Measurements from ENCODE around the gene UGGT1. TPM values are rescaled to one million over a fixed set of nuclear protein-coding genes. Genes with fewer than 3 reads are reported as not detected.

UGGT1 gene
- total and polyA plus RNA-seq, 9 of the 15 experiments (the other 6 are each of a cell fraction or from before 2014, with no cell fraction given), result 5.1 to 56.4 (median 37.9) TPM

DNA sequence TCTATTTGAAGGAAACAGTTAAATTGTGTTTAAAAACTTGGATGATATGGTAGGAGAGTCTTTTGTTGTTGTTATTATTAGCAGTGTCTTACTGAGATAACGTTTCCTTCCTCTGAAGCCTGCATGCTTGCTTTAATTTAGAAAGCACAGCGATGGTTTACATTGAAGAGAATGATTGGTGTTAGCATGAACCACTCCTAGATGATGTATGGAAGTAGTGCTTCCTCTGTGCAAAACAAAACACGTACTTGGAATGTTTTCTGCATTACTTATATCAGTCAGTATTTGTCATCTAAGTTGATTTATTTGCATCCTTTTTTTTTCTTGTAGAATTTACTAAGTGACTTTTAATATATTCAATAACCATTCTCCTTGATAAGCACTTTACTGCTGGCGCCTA lies 89.0 kb downstream of the UGGT1 start:
- H2AFZ ChIP-seq (ENCODE audit: low read depth, low read length), result no peak overlapping the region
- intact Hi-C loops (cut with micrococcal nuclease), result no loop called here
- no peak overlapping the region for H3K27ac ChIP-seq (ENCODE audit: extremely low read depth, low read depth, low read length)
- H3K36me3 ChIP-seq (ENCODE audit: control insufficient read depth, insufficient read depth, low read length), result peaks cover 95% of the 10 kb centered on the region
- H4K20me1 ChIP-seq (replicated peaks; ENCODE audit: control insufficient read depth, insufficient read depth, low read length), result no peaks in the 10 kb centered on the region
- in situ Hi-C loops (cut with MboI), result no loop called here
- ATAC-seq, result no peak
- no peaks in the 10 kb centered on the region for H3K79me2 ChIP-seq (ENCODE audit: control insufficient read depth, insufficient read depth, low read length)
- H3K9me3 ChIP-seq (replicated peaks; ENCODE audit: control insufficient read depth, insufficient read depth, low read depth, low read length), result no peaks in the 10 kb centered on the region
- H3K4me2 ChIP-seq (ENCODE audit: insufficient read depth, low read length), result no peak overlapping the region
- POLR2A ChIA-PET, result no interaction called here
- CTCF ChIA-PET (ENCODE audit: low intra/inter-chr PET ratio), result interaction anchor here (0.8 to 1.6 kb wide), 2 partner anchors 53 to 126 kb away, joined by 3 to 7 read pairs; no protein-coding TSS in a partner anchor
- BruUV-seq (replicated peaks), result no TSS peak
- no peak overlapping the region for H3K9ac ChIP-seq (ENCODE audit: insufficient read depth in 1 of 2, low read depth in 2 of 2, low read length in 2 of 2)
- H3K4me3 ChIP-seq, result no peak overlapping the region
- no peaks in the 10 kb centered on the region; a peak in 1 of 5 replicates for H3K4me1 ChIP-seq (replicated peaks in 1 of 2; ENCODE audit: control insufficient read depth in 2 of 2, insufficient read depth in 2 of 2, low read length in 2 of 2)
- 88% methylated on average over 4 of the region's 4 CpGs for WGBS (ENCODE audit: insufficient coverage, low coverage, missing lambda C conversion rate)
- FAIRE-seq, result no peak
- TF ChIP-seq ZKSCAN1 (IDR thresholded peaks at IDR 0.05; ENCODE audit: low read depth, low read length) (no peak), POLR2A (conservative IDR thresholded peaks at IDR 0.05) (no peak)
- H3K9me1 ChIP-seq (ENCODE audit: control insufficient read depth, insufficient read depth, low read length), result no peaks in the 10 kb centered on the region
- no peak for DNase-seq (ENCODE audit: extremely low read depth in 1 of 4, low spot score in 3 of 4)
- H3K27me3 ChIP-seq (ENCODE audit: control insufficient read depth in 2 of 2, insufficient read depth in 2 of 2, low read length in 2 of 2), result no peaks in the 10 kb centered on the region

DNA sequence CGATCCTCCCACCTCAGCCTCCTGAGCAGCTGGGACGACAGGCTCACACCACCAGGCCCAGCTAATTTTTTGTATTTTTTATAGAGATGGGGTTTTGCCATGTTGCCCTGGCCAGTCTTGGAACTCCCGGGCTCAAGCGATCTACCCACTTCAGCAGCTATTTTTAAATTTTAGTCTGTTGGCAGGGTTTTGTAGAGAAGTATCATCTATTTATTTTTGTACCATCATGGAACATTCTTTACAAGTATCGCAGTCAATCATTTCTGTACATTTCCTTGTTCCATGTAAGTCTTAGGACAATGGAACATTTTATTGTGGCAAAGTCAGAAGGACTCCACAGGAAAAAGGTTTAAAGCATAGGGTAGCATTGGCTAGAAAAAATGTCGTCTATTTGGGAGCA lies 94.6 kb downstream of the UGGT1 start:
- DNase-seq (ENCODE audit: extremely low read depth in 1 of 4, low spot score in 3 of 4) (no peak), FAIRE-seq (no peak), ATAC-seq (no peak)
- ChIA-PET CTCF (ENCODE audit: low intra/inter-chr PET ratio) (no interaction called here), POLR2A (no interaction called here)
- H3K9me1 ChIP-seq (ENCODE audit: control insufficient read depth, insufficient read depth, low read length), result no peaks in the 10 kb centered on the region
- no peak overlapping the region for H2AFZ ChIP-seq (ENCODE audit: low read depth, low read length)
- no peak overlapping the region for H3K4me3 ChIP-seq
- H3K9ac ChIP-seq (ENCODE audit: insufficient read depth in 1 of 2, low read depth in 2 of 2, low read length in 2 of 2), result no peak overlapping the region
- no peak overlapping the region for H3K27ac ChIP-seq (ENCODE audit: extremely low read depth, low read depth, low read length)
- H3K4me2 ChIP-seq (ENCODE audit: insufficient read depth, low read length), result no peak overlapping the region
- no peaks in the 10 kb centered on the region for H3K9me3 ChIP-seq (replicated peaks; ENCODE audit: control insufficient read depth, insufficient read depth, low read depth, low read length)
- H3K4me1 ChIP-seq (replicated peaks in 1 of 2; ENCODE audit: control insufficient read depth in 2 of 2, insufficient read depth in 2 of 2, low read length in 2 of 2), result peaks cover 0 to 6% of the 10 kb centered on the region in 2 experiments; a peak in 2 of 5 replicates
- intact Hi-C loops (cut with micrococcal nuclease) (no loop called here), in situ Hi-C loops (cut with MboI) (no loop called here)
- BruUV-seq (replicated peaks), result no TSS peak
- no peaks in the 10 kb centered on the region for H4K20me1 ChIP-seq (replicated peaks; ENCODE audit: control insufficient read depth, insufficient read depth, low read length)
- H3K27me3 ChIP-seq (ENCODE audit: control insufficient read depth in 2 of 2, insufficient read depth in 2 of 2, low read length in 2 of 2), result no peaks in the 10 kb centered on the region
- H3K36me3 ChIP-seq (ENCODE audit: control insufficient read depth, insufficient read depth, low read length), result peaks cover 85% of the 10 kb centered on the region
- no peaks in the 10 kb centered on the region for H3K79me2 ChIP-seq (ENCODE audit: control insufficient read depth, insufficient read depth, low read length)
- WGBS (ENCODE audit: insufficient coverage, low coverage, missing lambda C conversion rate), result 97% methylated on average over 6 of the region's 6 CpGs
- no peak for TF ChIP-seq SMC3 (conservative IDR thresholded peaks at IDR 0.05; ENCODE audit: insufficient read depth, low read depth, low read length)
